ENCODE data around the gene TP53BP2. TPM values are rescaled to one million over a fixed set of nuclear protein-coding genes. Genes with fewer than 3 reads are reported as not detected.

TP53BP2 gene
- total and polyA plus RNA-seq, 10 of the 15 experiments (the other 5 are each of a cell fraction or from before 2014, with no cell fraction given): 1.6 to 13.7 (median 5.6) TPM

DNA sequence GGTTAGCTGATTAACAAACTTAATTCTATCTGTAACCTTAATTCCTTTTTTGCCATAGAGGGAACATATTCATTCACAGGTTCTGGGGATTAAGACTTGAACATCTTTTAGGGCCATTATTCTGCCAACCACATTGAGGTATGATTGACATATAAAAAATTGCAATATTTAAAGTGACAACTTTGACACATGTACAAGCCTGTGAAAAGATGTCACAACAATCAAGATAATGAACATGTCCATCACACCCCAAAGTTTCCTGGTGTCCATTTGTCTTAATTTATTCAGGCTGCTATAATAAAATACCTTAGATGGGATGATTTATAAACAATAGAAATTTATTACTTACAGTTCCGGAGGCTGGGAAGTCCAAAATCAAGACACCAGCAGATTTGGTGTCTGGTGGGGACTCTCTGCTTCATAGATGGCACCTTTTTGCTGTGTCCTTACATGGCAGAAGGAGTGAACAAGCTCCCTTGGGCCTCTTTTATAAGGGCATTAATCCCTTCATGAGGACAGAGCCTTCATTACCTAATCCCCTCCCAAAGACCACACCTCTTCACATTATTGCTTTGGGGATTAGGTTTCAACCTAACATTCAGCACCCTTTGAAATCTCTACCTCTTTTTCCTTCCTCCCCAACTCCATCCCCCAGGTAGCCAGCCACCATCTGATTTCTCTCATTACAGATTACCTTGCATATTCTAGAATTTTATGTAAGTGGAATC is 33.0 kb upstream of the TP53BP2 start:
- H3K27ac ChIP-seq (ENCODE audit: control insufficient read depth, insufficient read depth): no peak overlapping the region
- no peaks in the 10 kb centered on the region for H3K27me3 ChIP-seq (replicated peaks in 1 of 2; ENCODE audit: control insufficient read depth in 2 of 2, insufficient read depth in 2 of 2, low read length in 1 of 2)
- no peak overlapping the region for H3K4me2 ChIP-seq (ENCODE audit: control insufficient read depth, insufficient read depth)
- no peak overlapping the region for H3K4me3 ChIP-seq
- no peaks in the 10 kb centered on the region for H4K20me1 ChIP-seq (ENCODE audit: control insufficient read depth, insufficient read depth)
- intact Hi-C loops (cut with micrococcal nuclease; ENCODE audit: unreplicated experiment) (no loop called here), in situ Hi-C loops (cut with MboI) (no loop called here)
- H3K4me1 ChIP-seq (ENCODE audit: control insufficient read depth, insufficient read depth, low read length): no peaks in the 10 kb centered on the region
- BruUV-seq (replicated peaks): no TSS peak
- TF ChIP-seq, protein P1, sequence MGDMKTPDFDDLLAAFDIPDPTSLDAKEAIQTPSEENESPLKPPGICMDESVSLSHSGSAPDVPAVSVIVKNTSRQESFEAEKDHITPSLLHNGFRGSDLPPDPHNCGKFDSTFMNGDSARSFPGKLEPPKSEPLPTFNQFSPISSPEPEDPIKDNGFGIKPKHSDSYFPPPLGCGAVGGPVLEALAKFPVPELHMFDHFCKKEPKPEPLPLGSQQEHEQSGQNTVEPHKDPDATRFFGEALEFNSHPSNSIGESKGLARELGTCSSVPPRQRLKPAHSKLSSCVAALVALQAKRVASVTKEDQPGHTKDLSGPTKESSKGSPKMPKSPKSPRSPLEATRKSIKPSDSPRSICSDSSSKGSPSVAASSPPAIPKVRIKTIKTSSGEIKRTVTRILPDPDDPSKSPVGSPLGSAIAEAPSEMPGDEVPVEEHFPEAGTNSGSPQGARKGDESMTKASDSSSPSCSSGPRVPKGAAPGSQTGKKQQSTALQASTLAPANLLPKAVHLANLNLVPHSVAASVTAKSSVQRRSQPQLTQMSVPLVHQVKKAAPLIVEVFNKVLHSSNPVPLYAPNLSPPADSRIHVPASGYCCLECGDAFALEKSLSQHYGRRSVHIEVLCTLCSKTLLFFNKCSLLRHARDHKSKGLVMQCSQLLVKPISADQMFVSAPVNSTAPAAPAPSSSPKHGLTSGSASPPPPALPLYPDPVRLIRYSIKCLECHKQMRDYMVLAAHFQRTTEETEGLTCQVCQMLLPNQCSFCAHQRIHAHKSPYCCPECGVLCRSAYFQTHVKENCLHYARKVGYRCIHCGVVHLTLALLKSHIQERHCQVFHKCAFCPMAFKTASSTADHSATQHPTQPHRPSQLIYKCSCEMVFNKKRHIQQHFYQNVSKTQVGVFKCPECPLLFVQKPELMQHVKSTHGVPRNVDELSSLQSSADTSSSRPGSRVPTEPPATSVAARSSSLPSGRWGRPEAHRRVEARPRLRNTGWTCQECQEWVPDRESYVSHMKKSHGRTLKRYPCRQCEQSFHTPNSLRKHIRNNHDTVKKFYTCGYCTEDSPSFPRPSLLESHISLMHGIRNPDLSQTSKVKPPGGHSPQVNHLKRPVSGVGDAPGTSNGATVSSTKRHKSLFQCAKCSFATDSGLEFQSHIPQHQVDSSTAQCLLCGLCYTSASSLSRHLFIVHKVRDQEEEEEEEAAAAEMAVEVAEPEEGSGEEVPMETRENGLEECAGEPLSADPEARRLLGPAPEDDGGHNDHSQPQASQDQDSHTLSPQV (IDR thresholded peaks at IDR 0.05): no peak
- TF ChIP-seq RCOR1 (conservative IDR thresholded peaks at IDR 0.05; ENCODE audit: low read depth, low read length) (no peak), DPF2 (IDR thresholded peaks at IDR 0.05) (no peak), TARDBP (IDR thresholded peaks at IDR 0.05; ENCODE audit: borderline replicate concordance) (no peak), YBX1 (IDR thresholded peaks at IDR 0.05) (no peak), BACH1 (IDR thresholded peaks at IDR 0.05; ENCODE audit: borderline replicate concordance) (no peak), SMARCA5 (IDR thresholded peaks at IDR 0.05) (no peak), GATAD2B (conservative IDR thresholded peaks at IDR 0.05; ENCODE audit: low read depth) (no peak), NFYB (IDR thresholded peaks at IDR 0.05; ENCODE audit: insufficient read depth, low read depth, low read length) (no peak), ESRRA (IDR thresholded peaks at IDR 0.05; ENCODE audit: low read length) (no peak)
- TF ChIP-seq, protein P2, sequence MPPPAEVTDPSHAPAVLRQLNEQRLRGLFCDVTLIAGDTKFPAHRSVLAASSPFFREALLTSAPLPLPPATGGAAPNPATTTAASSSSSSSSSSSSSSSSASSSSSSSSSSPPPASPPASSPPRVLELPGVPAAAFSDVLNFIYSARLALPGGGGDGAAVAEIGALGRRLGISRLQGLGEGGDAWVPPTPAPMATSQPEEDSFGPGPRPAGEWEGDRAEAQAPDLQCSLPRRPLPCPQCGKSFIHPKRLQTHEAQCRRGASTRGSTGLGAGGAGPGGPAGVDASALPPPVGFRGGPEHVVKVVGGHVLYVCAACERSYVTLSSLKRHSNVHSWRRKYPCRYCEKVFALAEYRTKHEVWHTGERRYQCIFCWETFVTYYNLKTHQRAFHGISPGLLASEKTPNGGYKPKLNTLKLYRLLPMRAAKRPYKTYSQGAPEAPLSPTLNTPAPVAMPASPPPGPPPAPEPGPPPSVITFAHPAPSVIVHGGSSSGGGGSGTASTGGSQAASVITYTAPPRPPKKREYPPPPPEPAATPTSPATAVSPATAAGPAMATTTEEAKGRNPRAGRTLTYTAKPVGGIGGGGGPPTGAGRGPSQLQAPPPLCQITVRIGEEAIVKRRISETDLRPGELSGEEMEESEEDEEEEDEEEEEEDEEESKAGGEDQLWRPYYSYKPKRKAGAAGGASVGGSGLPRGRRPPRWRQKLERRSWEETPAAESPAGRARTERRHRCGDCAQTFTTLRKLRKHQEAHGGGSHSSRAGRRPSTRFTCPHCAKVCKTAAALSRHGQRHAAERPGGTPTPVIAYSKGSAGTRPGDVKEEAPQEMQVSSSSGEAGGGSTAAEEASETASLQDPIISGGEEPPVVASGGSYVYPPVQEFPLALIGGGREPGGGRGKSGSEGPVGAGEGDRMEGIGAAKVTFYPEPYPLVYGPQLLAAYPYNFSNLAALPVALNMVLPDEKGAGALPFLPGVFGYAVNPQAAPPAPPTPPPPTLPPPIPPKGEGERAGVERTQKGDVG (CRISPR knock-in tag; IDR thresholded peaks at IDR 0.05): no peak
- TF ChIP-seq, protein P3, sequence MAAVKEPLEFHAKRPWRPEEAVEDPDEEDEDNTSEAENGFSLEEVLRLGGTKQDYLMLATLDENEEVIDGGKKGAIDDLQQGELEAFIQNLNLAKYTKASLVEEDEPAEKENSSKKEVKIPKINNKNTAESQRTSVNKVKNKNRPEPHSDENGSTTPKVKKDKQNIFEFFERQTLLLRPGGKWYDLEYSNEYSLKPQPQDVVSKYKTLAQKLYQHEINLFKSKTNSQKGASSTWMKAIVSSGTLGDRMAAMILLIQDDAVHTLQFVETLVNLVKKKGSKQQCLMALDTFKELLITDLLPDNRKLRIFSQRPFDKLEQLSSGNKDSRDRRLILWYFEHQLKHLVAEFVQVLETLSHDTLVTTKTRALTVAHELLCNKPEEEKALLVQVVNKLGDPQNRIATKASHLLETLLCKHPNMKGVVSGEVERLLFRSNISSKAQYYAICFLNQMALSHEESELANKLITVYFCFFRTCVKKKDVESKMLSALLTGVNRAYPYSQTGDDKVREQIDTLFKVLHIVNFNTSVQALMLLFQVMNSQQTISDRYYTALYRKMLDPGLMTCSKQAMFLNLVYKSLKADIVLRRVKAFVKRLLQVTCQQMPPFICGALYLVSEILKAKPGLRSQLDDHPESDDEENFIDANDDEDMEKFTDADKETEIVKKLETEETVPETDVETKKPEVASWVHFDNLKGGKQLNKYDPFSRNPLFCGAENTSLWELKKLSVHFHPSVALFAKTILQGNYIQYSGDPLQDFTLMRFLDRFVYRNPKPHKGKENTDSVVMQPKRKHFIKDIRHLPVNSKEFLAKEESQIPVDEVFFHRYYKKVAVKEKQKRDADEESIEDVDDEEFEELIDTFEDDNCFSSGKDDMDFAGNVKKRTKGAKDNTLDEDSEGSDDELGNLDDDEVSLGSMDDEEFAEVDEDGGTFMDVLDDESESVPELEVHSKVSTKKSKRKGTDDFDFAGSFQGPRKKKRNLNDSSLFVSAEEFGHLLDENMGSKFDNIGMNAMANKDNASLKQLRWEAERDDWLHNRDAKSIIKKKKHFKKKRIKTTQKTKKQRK (IDR thresholded peaks at IDR 0.05; ENCODE audit: low read depth, low read length): no peak
- no peaks in the 10 kb centered on the region; the same call in 2 of the 3 replicates for H3K9me3 ChIP-seq (replicated peaks; ENCODE audit: control insufficient read depth, insufficient read depth, low read length)
- FAIRE-seq (no peak), DNase-seq (ENCODE audit: low read depth, low spot score) (no peak), ATAC-seq (no peak)
- no peaks in the 10 kb centered on the region for H3K79me2 ChIP-seq (ENCODE audit: control insufficient read depth, insufficient read depth, low read length)
- no peak overlapping the region for H2AFZ ChIP-seq (ENCODE audit: control insufficient read depth, low read depth, low read length)
- POLR2A ChIA-PET: no interaction called here
- no peaks in the 10 kb centered on the region for H3K36me3 ChIP-seq (ENCODE audit: control insufficient read depth in 2 of 2, insufficient read depth in 2 of 2, low read length in 1 of 2)
- H3K9ac ChIP-seq (ENCODE audit: control insufficient read depth, insufficient read depth, low read length): no peak overlapping the region
- 29% methylated on average over 1 of the region's 1 CpG for WGBS (ENCODE audit: insufficient coverage, insufficient replicate concordance, low lambda C conversion rate, missing lambda C conversion rate)
- SMC1A ChIA-PET (ENCODE audit: uncharacterized antibody, unreplicated experiment): no interaction called here
- CTCF ChIA-PET: no interaction called here
- RAD21 ChIA-PET (ENCODE audit: unreplicated experiment): no interaction called here

Data from GM12878 (cell line).